NCI-H510A treated with DMSO at 0.1 percent for 48 hours (cell line): ENCODE results near the gene PGF.
A peak's percentile ranks its signal among the peaks of the same experiment; 100 is the strongest.

Experiments used
- DNase-seq: peaks from one replicate; lab custom pipeline; 2025; lab: John Stamatoyannopoulos, UW

The PGF gene

GRCh38 chr14:74919421-74920165 lies 35.8 kb downstream of the PGF start:
- no peak for DNase-seq

- no peak for DNase-seq
Observed at GRCh38 chr14:74918380-74918779, 37.0 kb downstream of the PGF start.

DNA sequence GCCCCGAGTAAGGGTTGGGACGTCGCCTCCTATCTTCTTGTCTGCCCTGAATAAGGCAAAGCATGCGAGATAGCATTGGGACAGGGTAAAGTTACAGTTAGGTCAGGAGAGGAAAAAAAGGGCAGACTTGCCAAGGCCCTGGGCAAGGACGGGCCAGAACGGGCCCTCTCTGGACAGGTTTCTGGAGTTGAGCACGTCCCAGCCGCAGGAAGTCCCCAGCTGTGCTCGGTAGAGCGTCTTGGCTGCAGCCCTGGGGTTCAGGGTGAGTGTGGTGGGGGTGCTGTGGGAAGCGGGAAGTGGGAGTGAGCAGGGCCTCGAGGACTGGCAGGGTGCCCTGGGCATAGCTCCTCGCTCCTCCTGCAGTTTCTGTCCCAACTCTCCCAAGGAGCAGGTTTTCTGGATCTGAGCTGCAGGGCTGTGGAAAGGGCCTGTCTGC lies 37.7 kb downstream of the PGF start:
- DNase-seq, result no peak

- DNase-seq, result no peak
Observed at GRCh38 chr14:74917178-74917543, 38.2 kb downstream of the PGF start.

DNA sequence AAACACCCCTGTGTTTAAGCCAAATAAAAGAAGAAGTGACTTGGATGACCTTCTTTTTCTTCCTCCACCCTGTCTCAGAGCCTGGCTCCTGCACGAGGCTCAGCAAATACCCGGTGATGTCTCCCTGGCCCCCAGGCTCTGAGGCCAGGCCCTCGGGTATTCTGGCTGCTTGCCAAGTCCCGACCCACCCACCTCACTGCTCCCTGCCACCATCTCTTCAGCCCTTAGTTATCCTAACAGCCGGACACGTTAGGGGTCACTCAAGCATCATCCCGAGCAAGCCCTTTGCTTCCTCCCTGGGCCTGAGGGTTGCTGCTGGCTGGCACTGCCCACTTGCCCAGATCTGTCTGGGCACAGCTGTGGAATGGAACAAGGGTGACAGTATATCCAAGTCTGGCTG lies 39.6 kb downstream of the PGF start:
- DNase-seq, result no peak

DNA sequence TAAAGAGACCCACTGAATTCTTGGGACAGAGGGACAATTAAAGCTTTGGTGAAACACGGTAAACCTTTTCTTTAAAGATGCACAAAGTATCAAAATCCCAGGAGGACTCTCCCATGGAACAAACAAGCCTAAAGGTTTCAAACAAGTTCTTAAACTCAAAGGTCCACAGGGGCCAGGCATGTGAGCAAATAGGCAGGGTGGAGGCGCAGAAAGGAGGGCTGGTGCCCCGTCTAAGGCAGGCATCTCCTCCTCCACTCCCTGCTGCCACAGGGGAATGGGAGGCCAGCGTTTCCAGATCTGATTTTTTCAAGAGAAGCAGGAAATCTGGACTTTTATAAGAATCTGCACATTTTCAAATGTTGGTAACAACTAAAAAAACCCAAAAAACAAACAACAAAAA lies 40.0 kb downstream of the PGF start:
- no peak for DNase-seq

- peak; percentile 24 for DNase-seq
Observed at GRCh38 chr14:74913986-74914573, 41.3 kb downstream of the PGF start.

DNA sequence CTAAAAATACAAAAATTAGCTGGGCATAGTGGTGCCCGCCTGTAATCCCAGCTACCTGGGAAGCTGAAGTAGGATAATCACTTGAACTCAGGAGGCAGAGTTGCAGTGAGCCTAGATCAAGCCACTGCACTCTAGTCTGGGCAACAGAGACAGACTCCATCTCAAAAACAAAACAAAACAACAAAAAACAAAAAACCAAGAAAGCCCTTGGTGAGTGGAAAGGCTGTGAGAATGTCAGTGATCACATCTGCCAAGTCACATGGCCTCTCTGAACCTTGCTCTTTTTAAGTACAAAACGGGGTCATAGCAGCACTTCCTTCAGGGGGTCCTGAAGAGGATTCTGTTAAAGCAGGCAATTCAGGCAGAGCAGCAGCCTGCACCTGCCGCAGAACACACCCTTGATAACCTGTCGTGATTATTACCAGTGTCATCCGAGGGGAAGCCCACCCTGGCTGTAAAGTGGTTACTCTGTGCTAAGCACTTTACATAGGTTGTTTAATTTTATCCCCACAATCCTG lies 41.9 kb downstream of the PGF start:
- no peak for DNase-seq

- DNase-seq, result no peak
Observed at GRCh38 chr14:74912801-74913200, 42.6 kb downstream of the PGF start.

- DNase-seq, result no peak
Observed at GRCh38 chr14:74912111-74912510, 43.3 kb downstream of the PGF start.

DNA sequence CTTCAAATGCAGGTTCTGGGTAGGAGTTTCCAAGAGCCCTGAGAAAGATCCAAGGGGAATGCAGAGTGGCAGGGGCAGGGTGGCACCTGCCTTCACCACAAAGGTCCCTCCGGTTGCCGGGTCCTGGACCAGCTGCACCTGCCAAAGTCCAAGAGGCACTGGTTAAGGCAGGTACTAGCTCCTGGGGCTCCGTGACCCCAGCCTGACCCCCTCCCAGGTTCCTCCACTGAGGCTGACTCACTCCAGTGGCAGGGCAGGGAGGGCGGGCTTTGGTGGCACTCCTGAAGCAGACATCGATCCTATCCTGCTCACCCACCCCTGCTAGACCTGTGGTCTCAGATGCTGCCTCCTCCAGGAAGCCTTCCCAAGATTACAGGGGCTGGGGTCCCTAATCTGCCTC lies 43.7 kb downstream of the PGF start:
- DNase-seq, result no peak

GRCh38 chr14:74911221-74911620 lies 44.2 kb downstream of the PGF start:
- DNase-seq, result no peak

GRCh38 chr14:74910556-74910955 lies 44.8 kb downstream of the PGF start:
- DNase-seq, result no peak

GRCh38 chr14:74909911-74910310 lies 45.5 kb downstream of the PGF start:
- DNase-seq, result no peak

GRCh38 chr14:74909501-74909900 lies 45.9 kb downstream of the PGF start:
- DNase-seq, result no peak

DNA sequence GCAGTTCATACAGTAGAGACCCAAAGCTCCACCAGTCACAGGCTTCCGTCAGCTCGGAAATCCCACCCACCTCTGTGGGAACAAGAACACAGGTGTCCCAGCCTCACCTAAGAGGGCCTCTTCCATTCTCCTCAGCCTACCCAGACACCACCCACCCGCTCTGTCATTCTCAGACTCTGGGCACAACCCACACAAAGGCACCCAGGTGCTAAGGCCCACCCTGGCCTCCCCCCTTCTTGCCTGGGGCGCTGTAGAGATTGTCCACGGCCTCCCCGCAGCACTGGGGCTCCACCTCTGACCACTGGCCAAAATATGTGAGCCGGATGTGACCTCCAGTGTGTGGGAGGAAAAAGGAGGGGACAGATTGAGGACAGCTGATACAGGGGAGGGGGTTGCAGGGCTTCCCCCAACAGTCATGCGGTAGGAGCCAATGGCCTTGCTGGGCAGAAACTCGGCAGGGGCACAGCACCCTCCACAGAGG lies 46.5 kb downstream of the PGF start:
- no peak for DNase-seq

DNA sequence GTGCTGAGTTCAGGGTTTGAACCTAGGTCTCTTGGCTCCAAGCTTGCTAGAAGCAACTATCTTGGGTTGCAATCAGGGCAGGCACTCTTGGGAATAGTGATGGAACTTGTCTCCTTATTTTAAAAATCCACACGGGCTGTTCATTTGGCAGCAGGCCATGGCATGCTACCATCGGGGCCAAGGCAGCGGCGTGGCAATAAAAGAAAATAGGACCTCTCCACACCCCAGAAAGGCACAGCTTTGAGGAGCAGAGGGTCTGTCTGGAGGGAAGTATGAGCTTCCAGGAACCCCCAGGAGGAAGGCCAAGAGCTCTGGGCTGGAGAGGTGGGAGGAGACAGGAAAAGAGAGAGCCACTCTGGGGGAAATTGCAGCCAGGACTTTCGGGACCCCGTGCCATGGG lies 47.7 kb downstream of the PGF start:
- no peak for DNase-seq

- no peak for DNase-seq
Observed at GRCh38 chr14:74906925-74907521, 48.4 kb downstream of the PGF start.

GRCh38 chr14:74905595-74906142 lies 49.7 kb downstream of the PGF start:
- DNase-seq, result peak; percentile 39

DNA sequence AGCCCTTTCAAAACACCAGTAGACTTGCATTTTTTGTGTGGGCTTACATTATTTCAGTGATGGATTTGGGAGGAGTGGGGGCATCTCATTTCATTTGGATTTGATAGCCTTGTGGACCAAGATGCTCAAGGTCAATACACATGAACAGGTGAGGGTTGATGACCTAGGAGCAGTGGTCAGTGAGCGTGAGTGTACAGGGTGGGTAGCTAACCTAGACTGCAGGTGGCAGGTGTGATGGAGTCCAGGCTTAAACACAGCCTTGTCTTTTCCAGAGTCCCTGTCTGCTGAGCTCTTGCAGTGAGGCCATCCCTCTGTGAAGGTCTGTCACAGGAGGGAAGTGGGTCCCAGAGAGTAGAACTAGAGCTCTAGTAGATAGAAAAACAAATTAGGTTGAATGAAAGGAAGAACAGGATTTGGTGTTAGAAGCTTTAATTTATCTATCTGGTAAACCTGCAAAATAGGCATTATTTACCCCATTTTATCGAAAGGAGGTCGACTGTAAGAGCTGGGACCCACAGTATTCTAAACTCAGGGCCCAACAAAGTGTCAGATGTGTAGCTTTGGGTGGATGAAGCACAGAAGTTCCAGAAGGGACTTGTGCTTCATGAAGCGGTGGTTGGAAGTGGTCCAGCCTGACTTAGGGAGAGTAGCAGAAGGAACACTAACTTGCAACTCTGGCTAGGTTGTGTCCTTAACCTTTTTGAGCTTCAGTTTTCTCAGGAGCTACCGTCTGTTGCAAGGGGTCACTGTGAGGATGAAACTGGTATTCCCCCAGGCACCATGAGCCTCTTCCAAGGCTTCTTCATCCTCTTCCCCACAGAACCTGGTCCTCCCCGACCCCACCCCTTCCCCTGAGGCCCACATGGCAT lies 50.5 kb downstream of the PGF start:
- DNase-seq, result no peak

- DNase-seq, result no peak
Observed at GRCh38 chr14:74902941-74903705, 52.3 kb downstream of the PGF start.
